ENCODE measurements around the gene MRPL44. TPM values are rescaled to one million over a fixed set of nuclear protein-coding genes. Genes with fewer than 3 reads are reported as not detected.
A peak's percentile ranks its signal among the peaks of the same experiment; 100 is the strongest.

The MRPL44 gene
- total and polyA plus RNA-seq, 8 donors, result 0.87 to 80.8 (median 17.9) TPM

GRCh38 chr2:223909001-223909741, 48.1 kb upstream of the MRPL44 start:
- Histone ChIP-seq H3K4me1 (peaks cover 13 to 30% (median 22%) of the 10 kb centered on the region in 4 donors), H3K36me3 (peaks cover 0 to 28% (median 24%) of the 10 kb centered on the region in 4 donors), H3K4me3 (no peak overlapping the region), H3K27ac (peak overlapping the region in 3 of 5 donors; percentile 28 to 35 (median 32)), H3K9me3 (no peaks in the 10 kb centered on the region), H3K27me3 (no peaks in the 10 kb centered on the region)
- WGBS, 5 donors, result 51 to 61% (median 53%) methylated on average over 7 of the region's 7 CpGs
- TF ChIP-seq POLR2A (IDR thresholded peaks at IDR 0.05) (no peak), CTCF (IDR thresholded peaks at IDR 0.05) (no peak), EP300 (IDR thresholded peaks at IDR 0.05) (no peak), POLR2AphosphoS5 (IDR thresholded peaks at IDR 0.05) (no peak)
- DNase-seq, result no peak
- intact Hi-C loops (cut with DNase I; ENCODE audit: low total_unique reads), result no loop called here

GRCh38 chr2:223914324-223914723, 42.9 kb upstream of the MRPL44 start:
- H3K4me3 ChIP-seq, result no peak overlapping the region
- no peaks in the 10 kb centered on the region for H3K27me3 ChIP-seq
- DNase-seq, result no peak
- H3K9me3 ChIP-seq, result no peaks in the 10 kb centered on the region
- H3K36me3 ChIP-seq, result peaks cover 7 to 44% (median 42%) of the 10 kb centered on the region in 4 donors
- H3K27ac ChIP-seq, result no peak overlapping the region
- intact Hi-C loops (cut with DNase I; ENCODE audit: low total_unique reads), result no loop called here
- peaks cover 6 to 24% (median 13%) of the 10 kb centered on the region in 4 donors for H3K4me1 ChIP-seq
- no peak for TF ChIP-seq POLR2AphosphoS5 (IDR thresholded peaks at IDR 0.05)
- TF ChIP-seq EP300 (IDR thresholded peaks at IDR 0.05), result no peak
- TF ChIP-seq CTCF (IDR thresholded peaks at IDR 0.05), result no peak
- TF ChIP-seq POLR2A (IDR thresholded peaks at IDR 0.05), result no peak

GRCh38 chr2:223915071-223915470, 42.2 kb upstream of the MRPL44 start:
- TF ChIP-seq POLR2AphosphoS5 (IDR thresholded peaks at IDR 0.05), result no peak
- TF ChIP-seq POLR2A (IDR thresholded peaks at IDR 0.05), result no peak
- TF ChIP-seq EP300 (IDR thresholded peaks at IDR 0.05), result no peak
- TF ChIP-seq CTCF (IDR thresholded peaks at IDR 0.05), result no peak
- intact Hi-C loops (cut with DNase I; ENCODE audit: low total_unique reads), result no loop called here
- Histone ChIP-seq H3K36me3 (peaks cover 7 to 44% (median 42%) of the 10 kb centered on the region in 4 donors), H3K27me3 (no peaks in the 10 kb centered on the region), H3K4me3 (no peak overlapping the region), H3K27ac (no peak overlapping the region), H3K4me1 (peaks cover 0 to 22% (median 14%) of the 10 kb centered on the region in 4 donors), H3K9me3 (no peaks in the 10 kb centered on the region)
- no peak for DNase-seq
- WGBS, 5 donors, result 88 to 94% (median 92%) methylated on average over 3 of the region's 3 CpGs

- intact Hi-C loops (cut with DNase I; ENCODE audit: low total_unique reads), result no loop called here
- no peaks in the 10 kb centered on the region for H3K9me3 ChIP-seq
- peaks cover 0 to 26% (median 12%) of the 10 kb centered on the region in 4 donors for H3K4me1 ChIP-seq
- no peak for DNase-seq
- WGBS, 5 donors, result 91 to 95% (median 94%) methylated on average over 8 of the region's 8 CpGs
- H3K27ac ChIP-seq, result no peak overlapping the region
- no peaks in the 10 kb centered on the region for H3K27me3 ChIP-seq
- TF ChIP-seq POLR2A (IDR thresholded peaks at IDR 0.05) (no peak), CTCF (IDR thresholded peaks at IDR 0.05) (no peak), POLR2AphosphoS5 (IDR thresholded peaks at IDR 0.05) (no peak), EP300 (IDR thresholded peaks at IDR 0.05) (no peak)
- H3K36me3 ChIP-seq, result peaks cover 7 to 44% (median 42%) of the 10 kb centered on the region in 4 donors
- no peak overlapping the region for H3K4me3 ChIP-seq
Observed at GRCh38 chr2:223916181-223916920, 40.9 kb upstream of the MRPL44 start.

Data from stomach (tissue), 9 donors.